GM12878 (cell line): Measurements from ENCODE around the gene RAD51B. TPM values are rescaled to one million over a fixed set of nuclear protein-coding genes. Genes with fewer than 3 reads are reported as not detected.

Experiments
- ATAC-seq: fragments of 200-7000 bp; cut with Tn5 transposase; 3 replicates; pipeline ENCODE4 v1.9.1; 2020; ENCODE audit warnings: mild to moderate bottlenecking, moderate library complexity
- BruUV-seq: library from RNA; stranded (reverse); fragments of 400-500 nt; replicated peaks from 2 replicates; lab custom pipeline; 2021; lab: Mats Ljungman, UMichigan
- CTCF ChIA-PET: fragments of 300-600 bp; sonication (Branson Sonifier 250); formaldehyde crosslinking; extraction: SDS; loops from one replicate; lab custom pipeline; 2021; ENCODE audit warnings: inconsistent platforms; lab: Yijun Ruan, JAX
- POLR2A ChIA-PET: fragments of 350-600 bp; formaldehyde crosslinking; extraction: SDS; loops from one replicate; lab custom pipeline; 2021; ENCODE audit warnings: inconsistent platforms; lab: Charles Lee
- RAD21 ChIA-PET: fragments of 300-600 bp; sonication (Branson Sonifier 250); formaldehyde crosslinking; loops from one replicate; lab custom pipeline; 2023; ENCODE audit warnings: antibody characterized with exemption; ENCODE audit not compliant: unreplicated experiment; lab: Charles Lee
- SMC1A ChIA-PET: fragments of 300-600 bp; sonication (Branson Sonifier 250); formaldehyde crosslinking; loops from one replicate; lab custom pipeline; 2023; ENCODE audit not compliant: unreplicated experiment, uncharacterized antibody; lab: Charles Lee
- DNase-seq: peaks from one replicate; pipeline ENCODE4 v3.0.0-alpha.2; 2011; ENCODE audit warnings: low read depth, low spot score
- FAIRE-seq: peaks from 3 replicates; lab custom pipeline; 2011; peaks lifted over from hg19 to GRCh38; lab: Jason Lieb, UNC
- H2AFZ ChIP-seq: 2 replicates; pipeline ENCODE4 v1.6.0; 2011; ENCODE audit warnings: low read depth, low read length, control low read depth; ENCODE audit not compliant: control insufficient read depth
- H3K27ac ChIP-seq: 2 replicates; pipeline ENCODE4 v1.5.1; 2011; ENCODE audit warnings: control low read depth; ENCODE audit not compliant: control insufficient read depth, insufficient read depth
- H3K27me3 ChIP-seq, 2 experiments: replicated peaks in 1 of 2; 2 replicates each; pipeline versions ENCODE4 v1.6.0 to v1.6.1; 2011; ENCODE audit warnings: low read length in 1 of 2; ENCODE audit not compliant: control insufficient read depth in 2 of 2, insufficient read depth in 2 of 2
- H3K36me3 ChIP-seq, 2 experiments: 2 replicates each; pipeline ENCODE4 v1.5.1; 2011; ENCODE audit warnings: low read length in 1 of 2; ENCODE audit not compliant: control insufficient read depth in 2 of 2, insufficient read depth in 2 of 2
- H3K4me1 ChIP-seq: 2 replicates; pipeline ENCODE4 v1.6.1; 2011; ENCODE audit warnings: mild to moderate bottlenecking, low read length, moderate library complexity, mixed read lengths; ENCODE audit not compliant: control insufficient read depth, insufficient read depth
- H3K4me2 ChIP-seq: 2 replicates; pipeline ENCODE4 v1.6.0; 2011; ENCODE audit warnings: control low read depth; ENCODE audit not compliant: control insufficient read depth, insufficient read depth
- H3K4me3 ChIP-seq: fragments of 200-600 bp; sonication (generic); 2 replicates; pipeline ENCODE4 v1.5.1; 2016
- H3K79me2 ChIP-seq: 2 replicates; pipeline ENCODE4 v1.6.0; 2011; ENCODE audit warnings: low read length; ENCODE audit not compliant: control insufficient read depth, insufficient read depth
- H3K9ac ChIP-seq: 2 replicates; pipeline ENCODE4 v1.8.0; 2011; ENCODE audit warnings: low read length, control low read depth, mixed read lengths; ENCODE audit not compliant: control insufficient read depth, insufficient read depth
- H3K9me3 ChIP-seq: replicated peaks from 3 replicates; pipeline ENCODE4 v1.5.1; 2011; ENCODE audit warnings: mild to moderate bottlenecking, low read length; ENCODE audit not compliant: control insufficient read depth, insufficient read depth
- H4K20me1 ChIP-seq: 2 replicates; pipeline ENCODE4 v1.6.0; 2011; ENCODE audit not compliant: control insufficient read depth, insufficient read depth
- FOXK2 ChIP-seq: fragments of 450-650 bp; IDR thresholded peaks from 2 replicates; pipeline ENCODE4 v1.6.1; 2017; ENCODE audit warnings: mild to moderate bottlenecking, moderate library complexity
- IKZF2 ChIP-seq, 2 experiments: fragments of 450-650 bp; IDR thresholded peaks; 2 replicates each; pipeline ENCODE4 v1.6.1; 2017; ENCODE audit warnings: mild to moderate bottlenecking in 2 of 2, moderate library complexity in 2 of 2
- JUNB ChIP-seq: IDR thresholded peaks from 2 replicates; pipeline ENCODE4 v1.6.1; 2016; ENCODE audit warnings: antibody characterized with exemption, mild to moderate bottlenecking
- MYC ChIP-seq: IDR thresholded peaks from 2 replicates; pipeline ENCODE4 v1.6.1; 2011; ENCODE audit warnings: mild to moderate bottlenecking, low read length, moderate library complexity, inconsistent platforms; ENCODE audit not compliant: insufficient read depth, insufficient replicate concordance, insufficient read length, severe bottlenecking
- NR2F1 ChIP-seq: fragments of 450-650 bp; conservative IDR thresholded peaks from 2 replicates; pipeline ENCODE4 v1.6.1; 2017; ENCODE audit warnings: mild to moderate bottlenecking
- TARDBP ChIP-seq: IDR thresholded peaks from 2 replicates; pipeline ENCODE4 v1.6.1; 2016; ENCODE audit warnings: borderline replicate concordance
- ZNF274 ChIP-seq: IDR thresholded peaks from one replicate; pipeline ENCODE4 v1.8.0; 2011; ENCODE audit not compliant: insufficient read length, insufficient read depth
- ZNF622 ChIP-seq: fragments of 450-650 bp; IDR thresholded peaks from 2 replicates; pipeline ENCODE4 v1.6.1; 2017; ENCODE audit warnings: mild to moderate bottlenecking, inconsistent platforms
- WGBS: methylation state at CpG from one replicate; pipeline ENCODE4 v1.1.6; 2016; ENCODE audit warnings: low lambda C conversion rate; ENCODE audit not compliant: insufficient replicate concordance, insufficient coverage; ENCODE audit errors: missing lambda C conversion rate; 5-methylcytosine and 5-hydroxymethylcytosine counted together
- in situ Hi-C: fragments of 300-500 bp; cut with MboI; formaldehyde crosslinking; loops from 9 replicates; pipeline ENCODE4 v1.14.3; 2018; ENCODE audit warnings: mixed read lengths
- intact Hi-C: fragments of 100-400 bp; cut with micrococcal nuclease; formaldehyde crosslinking; loops from one replicate; pipeline ENCODE4 v1.14.2; 2022; ENCODE audit not compliant: unreplicated experiment
- polyA plus RNA-seq, 11 experiments: library from polyadenylated mRNA; depleted of rRNA in 4 of 11; unstranded in 6 of 11; stranded (reverse) in 5 of 11; fragments of >200 nt; fragmentation: Nextera tagmentation in 4 of 11; fragmentation: Illumina TruSeq in 1 of 11; extraction: Ambion mirVana in 4 of 11; extraction: Trizol in 1 of 11; gene quantifications; 1 replicate in 1 of 11; 2 replicates in 10 of 11; pipeline versions ENCODE4 v1.2.1 to v1.2.3, GENCODE V29; 2011 to 2016; ENCODE audit warnings: inconsistent platforms in 2 of 11, missing spikeins in 2 of 11, low read depth in 1 of 11
- total RNA-seq, 4 experiments: library from RNA; depleted of rRNA in 3 of 4; stranded (reverse); fragments of >200 nt in 3 of 4; fragmentation: Illumina TruSeq in 1 of 4; extraction: Trizol in 1 of 4; gene quantifications; 2 replicates each; pipeline versions ENCODE4 v1.2.1 to v1.2.3, GENCODE V29; 2013 to 2021
- TF ChIP-seq, protein P1 (sequence below): fragments of 450-650 bp; IDR thresholded peaks from 2 replicates; pipeline ENCODE4 v1.6.1; 2018; ENCODE audit warnings: borderline replicate concordance, mild to moderate bottlenecking; ENCODE audit not compliant: partially characterized antibody
- TF ChIP-seq, protein P2 (sequence below): fragments of 450-650 bp; IDR thresholded peaks from 2 replicates; pipeline ENCODE4 v1.6.1; 2017; ENCODE audit warnings: antibody characterized with exemption, mild to moderate bottlenecking, moderate library complexity
- TF ChIP-seq, protein P3 (sequence below): IDR thresholded peaks from 2 replicates; pipeline ENCODE4 v1.6.1; 2012; ENCODE audit warnings: improper control_type of control experiment, low read depth, low read length; ENCODE audit not compliant: insufficient replicate concordance
- TF ChIP-seq, protein P4 (sequence below): fragments of 450-650 bp; IDR thresholded peaks from 2 replicates; pipeline ENCODE4 v1.6.1; 2014; ENCODE audit warnings: mild to moderate bottlenecking

The RAD51B gene
- total and polyA plus RNA-seq, 10 of the 15 experiments (the other 5 are each of a cell fraction or from before 2014, with no cell fraction given): 9.8 to 26.8 (median 21.3) TPM

DNA sequence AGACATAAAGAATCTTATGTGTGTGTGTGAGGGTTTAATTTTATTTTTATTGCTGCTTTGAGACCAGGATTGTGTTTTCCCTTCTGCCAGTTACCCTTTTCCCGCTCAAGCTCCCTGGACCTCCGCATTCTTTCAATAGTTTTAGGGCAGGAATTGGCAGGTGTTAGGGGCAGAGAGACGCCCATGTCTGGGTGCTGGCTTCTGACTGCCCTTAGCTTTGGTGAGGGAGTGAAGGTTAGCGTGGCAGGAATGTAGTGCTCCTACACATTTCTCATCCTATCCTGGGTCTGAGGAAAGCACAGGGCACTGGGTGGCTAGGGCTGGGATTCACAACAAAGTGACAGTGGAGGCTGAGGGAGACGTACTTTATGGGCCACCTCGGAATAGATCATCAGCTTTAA lies 545.2 kb downstream of the RAD51B start:
- Histone ChIP-seq H2AFZ (no peak overlapping the region), H3K79me2 (no peaks in the 10 kb centered on the region), H3K4me3 (no peak overlapping the region), H3K9me3 (no peaks in the 10 kb centered on the region; the same call in 2 of the 3 replicates), H3K4me2 (no peak overlapping the region), H4K20me1 (no peaks in the 10 kb centered on the region), H3K36me3 (no peaks in the 10 kb centered on the region), H3K27ac (no peak overlapping the region), H3K4me1 (peaks cover 48% of the 10 kb centered on the region), H3K27me3 (no peaks in the 10 kb centered on the region), H3K9ac (no peak overlapping the region)
- no peak for FAIRE-seq
- ATAC-seq: no peak
- 99% methylated on average over 6 of the region's 6 CpGs for WGBS
- ChIA-PET POLR2A (interaction anchor here (2.1 kb wide), 1 partner anchor 13 kb away, joined by 5 read pairs; no protein-coding TSS in a partner anchor), SMC1A (interaction anchor here (0.6 to 11.9 kb wide), 11 partner anchors 10 to 425 kb away, joined by 3 to 114 read pairs (median 5); no protein-coding TSS in a partner anchor), RAD21 (interaction anchor here (0.8 to 15.0 kb wide), 4 partner anchors 17 to 80 kb away, joined by 3 to 194 read pairs (median 44); no protein-coding TSS in a partner anchor), CTCF (interaction anchor here (1.1 to 1.4 kb wide), 2 partner anchors 11 to 117 kb away, joined by 4 read pairs; no protein-coding TSS in a partner anchor)
- no peak for DNase-seq
- BruUV-seq: no TSS peak
- intact Hi-C loops: loop anchor here (5.0 kb wide), 1 partner anchor 37 kb away; no protein-coding TSS in a partner anchor
- in situ Hi-C loops: no loop called here
- TF ChIP-seq, protein P1, sequence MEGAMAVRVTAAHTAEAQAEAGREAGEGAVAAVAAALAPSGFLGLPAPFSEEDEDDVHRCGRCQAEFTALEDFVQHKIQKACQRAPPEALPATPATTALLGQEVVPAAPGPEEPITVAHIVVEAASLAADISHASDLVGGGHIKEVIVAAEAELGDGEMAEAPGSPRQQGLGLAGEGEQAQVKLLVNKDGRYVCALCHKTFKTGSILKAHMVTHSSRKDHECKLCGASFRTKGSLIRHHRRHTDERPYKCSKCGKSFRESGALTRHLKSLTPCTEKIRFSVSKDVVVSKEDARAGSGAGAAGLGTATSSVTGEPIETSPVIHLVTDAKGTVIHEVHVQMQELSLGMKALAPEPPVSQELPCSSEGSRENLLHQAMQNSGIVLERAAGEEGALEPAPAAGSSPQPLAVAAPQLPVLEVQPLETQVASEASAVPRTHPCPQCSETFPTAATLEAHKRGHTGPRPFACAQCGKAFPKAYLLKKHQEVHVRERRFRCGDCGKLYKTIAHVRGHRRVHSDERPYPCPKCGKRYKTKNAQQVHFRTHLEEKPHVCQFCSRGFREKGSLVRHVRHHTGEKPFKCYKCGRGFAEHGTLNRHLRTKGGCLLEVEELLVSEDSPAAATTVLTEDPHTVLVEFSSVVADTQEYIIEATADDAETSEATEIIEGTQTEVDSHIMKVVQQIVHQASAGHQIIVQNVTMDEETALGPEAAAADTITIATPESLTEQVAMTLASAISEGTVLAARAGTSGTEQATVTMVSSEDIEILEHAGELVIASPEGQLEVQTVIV: no peak
- TF ChIP-seq, protein P2, sequence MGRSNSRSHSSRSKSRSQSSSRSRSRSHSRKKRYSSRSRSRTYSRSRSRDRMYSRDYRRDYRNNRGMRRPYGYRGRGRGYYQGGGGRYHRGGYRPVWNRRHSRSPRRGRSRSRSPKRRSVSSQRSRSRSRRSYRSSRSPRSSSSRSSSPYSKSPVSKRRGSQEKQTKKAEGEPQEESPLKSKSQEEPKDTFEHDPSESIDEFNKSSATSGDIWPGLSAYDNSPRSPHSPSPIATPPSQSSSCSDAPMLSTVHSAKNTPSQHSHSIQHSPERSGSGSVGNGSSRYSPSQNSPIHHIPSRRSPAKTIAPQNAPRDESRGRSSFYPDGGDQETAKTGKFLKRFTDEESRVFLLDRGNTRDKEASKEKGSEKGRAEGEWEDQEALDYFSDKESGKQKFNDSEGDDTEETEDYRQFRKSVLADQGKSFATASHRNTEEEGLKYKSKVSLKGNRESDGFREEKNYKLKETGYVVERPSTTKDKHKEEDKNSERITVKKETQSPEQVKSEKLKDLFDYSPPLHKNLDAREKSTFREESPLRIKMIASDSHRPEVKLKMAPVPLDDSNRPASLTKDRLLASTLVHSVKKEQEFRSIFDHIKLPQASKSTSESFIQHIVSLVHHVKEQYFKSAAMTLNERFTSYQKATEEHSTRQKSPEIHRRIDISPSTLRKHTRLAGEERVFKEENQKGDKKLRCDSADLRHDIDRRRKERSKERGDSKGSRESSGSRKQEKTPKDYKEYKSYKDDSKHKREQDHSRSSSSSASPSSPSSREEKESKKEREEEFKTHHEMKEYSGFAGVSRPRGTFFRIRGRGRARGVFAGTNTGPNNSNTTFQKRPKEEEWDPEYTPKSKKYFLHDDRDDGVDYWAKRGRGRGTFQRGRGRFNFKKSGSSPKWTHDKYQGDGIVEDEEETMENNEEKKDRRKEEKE: no peak
- no peak for TF ChIP-seq ZNF274
- no peak for TF ChIP-seq TARDBP
- TF ChIP-seq, protein P3, sequence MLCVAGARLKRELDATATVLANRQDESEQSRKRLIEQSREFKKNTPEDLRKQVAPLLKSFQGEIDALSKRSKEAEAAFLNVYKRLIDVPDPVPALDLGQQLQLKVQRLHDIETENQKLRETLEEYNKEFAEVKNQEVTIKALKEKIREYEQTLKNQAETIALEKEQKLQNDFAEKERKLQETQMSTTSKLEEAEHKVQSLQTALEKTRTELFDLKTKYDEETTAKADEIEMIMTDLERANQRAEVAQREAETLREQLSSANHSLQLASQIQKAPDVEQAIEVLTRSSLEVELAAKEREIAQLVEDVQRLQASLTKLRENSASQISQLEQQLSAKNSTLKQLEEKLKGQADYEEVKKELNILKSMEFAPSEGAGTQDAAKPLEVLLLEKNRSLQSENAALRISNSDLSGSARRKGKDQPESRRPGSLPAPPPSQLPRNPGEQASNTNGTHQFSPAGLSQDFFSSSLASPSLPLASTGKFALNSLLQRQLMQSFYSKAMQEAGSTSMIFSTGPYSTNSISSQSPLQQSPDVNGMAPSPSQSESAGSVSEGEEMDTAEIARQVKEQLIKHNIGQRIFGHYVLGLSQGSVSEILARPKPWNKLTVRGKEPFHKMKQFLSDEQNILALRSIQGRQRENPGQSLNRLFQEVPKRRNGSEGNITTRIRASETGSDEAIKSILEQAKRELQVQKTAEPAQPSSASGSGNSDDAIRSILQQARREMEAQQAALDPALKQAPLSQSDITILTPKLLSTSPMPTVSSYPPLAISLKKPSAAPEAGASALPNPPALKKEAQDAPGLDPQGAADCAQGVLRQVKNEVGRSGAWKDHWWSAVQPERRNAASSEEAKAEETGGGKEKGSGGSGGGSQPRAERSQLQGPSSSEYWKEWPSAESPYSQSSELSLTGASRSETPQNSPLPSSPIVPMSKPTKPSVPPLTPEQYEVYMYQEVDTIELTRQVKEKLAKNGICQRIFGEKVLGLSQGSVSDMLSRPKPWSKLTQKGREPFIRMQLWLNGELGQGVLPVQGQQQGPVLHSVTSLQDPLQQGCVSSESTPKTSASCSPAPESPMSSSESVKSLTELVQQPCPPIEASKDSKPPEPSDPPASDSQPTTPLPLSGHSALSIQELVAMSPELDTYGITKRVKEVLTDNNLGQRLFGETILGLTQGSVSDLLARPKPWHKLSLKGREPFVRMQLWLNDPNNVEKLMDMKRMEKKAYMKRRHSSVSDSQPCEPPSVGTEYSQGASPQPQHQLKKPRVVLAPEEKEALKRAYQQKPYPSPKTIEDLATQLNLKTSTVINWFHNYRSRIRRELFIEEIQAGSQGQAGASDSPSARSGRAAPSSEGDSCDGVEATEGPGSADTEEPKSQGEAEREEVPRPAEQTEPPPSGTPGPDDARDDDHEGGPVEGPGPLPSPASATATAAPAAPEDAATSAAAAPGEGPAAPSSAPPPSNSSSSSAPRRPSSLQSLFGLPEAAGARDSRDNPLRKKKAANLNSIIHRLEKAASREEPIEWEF: no peak
- no peak for TF ChIP-seq JUNB
- TF ChIP-seq IKZF2 (IDR thresholded peaks at IDR 0.05): no peak
- TF ChIP-seq, protein P4, sequence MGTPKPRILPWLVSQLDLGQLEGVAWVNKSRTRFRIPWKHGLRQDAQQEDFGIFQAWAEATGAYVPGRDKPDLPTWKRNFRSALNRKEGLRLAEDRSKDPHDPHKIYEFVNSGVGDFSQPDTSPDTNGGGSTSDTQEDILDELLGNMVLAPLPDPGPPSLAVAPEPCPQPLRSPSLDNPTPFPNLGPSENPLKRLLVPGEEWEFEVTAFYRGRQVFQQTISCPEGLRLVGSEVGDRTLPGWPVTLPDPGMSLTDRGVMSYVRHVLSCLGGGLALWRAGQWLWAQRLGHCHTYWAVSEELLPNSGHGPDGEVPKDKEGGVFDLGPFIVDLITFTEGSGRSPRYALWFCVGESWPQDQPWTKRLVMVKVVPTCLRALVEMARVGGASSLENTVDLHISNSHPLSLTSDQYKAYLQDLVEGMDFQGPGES: no peak
- TF ChIP-seq ZNF622: no peak
- no peak for TF ChIP-seq FOXK2
- TF ChIP-seq NR2F1: no peak
- no peak for TF ChIP-seq MYC
